HG02678 (cell line): ENCODE results near the gene ENAM.
"Not testable (repeated sequence)": the region's sequence is repeated elsewhere in the genome, so short reads cannot be mapped to it uniquely, and the experiment has no call there.

Experiments
- ATAC-seq: cut with Tn5 transposase; IDR thresholded peaks from one replicate; pipeline ENCODE4 v1.9.1; 2021; ENCODE audit warnings: mild to moderate bottlenecking, moderate library complexity; ENCODE audit not compliant: unreplicated experiment

Gene ENAM

GRCh38 chr4:70627620-70628019 is 924 bp upstream of the ENAM start:
- no peak for ATAC-seq

GRCh38 chr4:70629469-70630090 is 1.0 kb downstream of the ENAM start:
- peak; percentile 75 for ATAC-seq

GRCh38 chr4:70630162-70630561 is 1.6 kb downstream of the ENAM start:
- ATAC-seq = no peak

GRCh38 chr4:70632028-70632427 is 3.5 kb downstream of the ENAM start:
- ATAC-seq = no peak

- ATAC-seq = no peak
These were observed 5.9 kb downstream of the ENAM start for GRCh38 chr4:70634482-70634881.

GRCh38 chr4:70637239-70637913 is 8.8 kb downstream of the ENAM start:
- peak; percentile 76 for ATAC-seq

- ATAC-seq = no peak
These were observed 11.6 kb downstream of the ENAM start for GRCh38 chr4:70640192-70640591.

- not testable (repeated sequence) for ATAC-seq
These were observed 22.2 kb downstream of the ENAM start for GRCh38 chr4:70650741-70651140.

GRCh38 chr4:70651864-70652506 is 23.4 kb downstream of the ENAM start:
- no peak for ATAC-seq

GRCh38 chr4:70654605-70655011 is 26.1 kb downstream of the ENAM start:
- ATAC-seq = no peak

GRCh38 chr4:70657326-70657725 is 28.8 kb downstream of the ENAM start:
- no peak for ATAC-seq

- no peak for ATAC-seq
These were observed 29.9 kb downstream of the ENAM start for GRCh38 chr4:70658418-70658817.

GRCh38 chr4:70660106-70660505 is 31.6 kb downstream of the ENAM start:
- no peak for ATAC-seq

- peak; percentile 84 for ATAC-seq
These were observed 32.9 kb downstream of the ENAM start for GRCh38 chr4:70661309-70661922.

- ATAC-seq = peak; percentile 55
These were observed 37.8 kb downstream of the ENAM start, which contains the start of gene JCHAIN for GRCh38 chr4:70666369-70666768. Gene JCHAIN, minus strand, starts transcription at chr4:70666508. Its CDS starts 18 bp downstream, at chr4:70666490.

GRCh38 chr4:70667740-70668535 is 39.4 kb downstream of the ENAM start:
- ATAC-seq = peak; percentile 46

GRCh38 chr4:70670332-70671014 is 41.9 kb downstream of the ENAM start:
- no peak for ATAC-seq

GRCh38 chr4:70671091-70671490 is 42.5 kb downstream of the ENAM start:
- no peak for ATAC-seq

GRCh38 chr4:70674191-70674590 is 45.6 kb downstream of the ENAM start:
- no peak for ATAC-seq

- ATAC-seq = no peak
These were observed 46.2 kb downstream of the ENAM start for GRCh38 chr4:70674731-70675130.
